ENCODE results near the gene PLOD2.

Gene PLOD2

DNA sequence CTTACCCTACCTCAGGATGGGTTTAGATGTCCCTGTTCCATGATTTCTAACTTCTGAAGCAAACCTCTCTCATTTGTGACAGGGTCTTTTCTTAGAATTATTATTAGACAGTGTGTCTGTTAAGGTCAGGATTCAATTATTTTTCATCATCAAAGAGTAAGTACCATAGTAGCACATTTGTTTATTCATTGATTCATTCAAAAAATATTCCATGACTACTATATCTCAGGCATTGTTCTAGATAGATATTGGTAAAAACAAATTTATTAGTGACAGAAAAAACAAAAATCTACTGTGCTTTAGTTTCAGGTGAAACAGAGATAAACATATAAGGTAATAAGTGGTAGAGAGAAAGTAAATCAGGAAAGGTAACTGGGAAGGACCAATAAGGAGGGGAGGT lies 3.5 kb upstream of the PLOD2 start:
- no peak for TF ChIP-seq YY1 (IDR thresholded peaks at IDR 0.05; ENCODE audit: low read depth)
- TF ChIP-seq TAF1 (IDR thresholded peaks at IDR 0.05; ENCODE audit: low read depth) = no peak
- TF ChIP-seq ZBTB7A (IDR thresholded peaks at IDR 0.05; ENCODE audit: low read depth) = no peak
- TF ChIP-seq EGR1 (IDR thresholded peaks at IDR 0.05) = no peak
- no peak for TF ChIP-seq NFIC (IDR thresholded peaks at IDR 0.05)
- no peak for TF ChIP-seq TCF12 (IDR thresholded peaks at IDR 0.05; ENCODE audit: low read depth)
- no peak for TF ChIP-seq REST (IDR thresholded peaks at IDR 0.05; ENCODE audit: low read depth)
- no peak for TF ChIP-seq EP300 (IDR thresholded peaks at IDR 0.05; ENCODE audit: borderline replicate concordance)
- TF ChIP-seq, protein P1, sequence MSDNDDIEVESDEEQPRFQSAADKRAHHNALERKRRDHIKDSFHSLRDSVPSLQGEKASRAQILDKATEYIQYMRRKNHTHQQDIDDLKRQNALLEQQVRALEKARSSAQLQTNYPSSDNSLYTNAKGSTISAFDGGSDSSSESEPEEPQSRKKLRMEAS (IDR thresholded peaks at IDR 0.05) = no peak
- TF ChIP-seq CEBPB (IDR thresholded peaks at IDR 0.05) = no peak
- no peak for TF ChIP-seq CREB1 (IDR thresholded peaks at IDR 0.05; ENCODE audit: low read depth)
- no peak for TF ChIP-seq TEAD4 (IDR thresholded peaks at IDR 0.05)
- TF ChIP-seq, protein P2, sequence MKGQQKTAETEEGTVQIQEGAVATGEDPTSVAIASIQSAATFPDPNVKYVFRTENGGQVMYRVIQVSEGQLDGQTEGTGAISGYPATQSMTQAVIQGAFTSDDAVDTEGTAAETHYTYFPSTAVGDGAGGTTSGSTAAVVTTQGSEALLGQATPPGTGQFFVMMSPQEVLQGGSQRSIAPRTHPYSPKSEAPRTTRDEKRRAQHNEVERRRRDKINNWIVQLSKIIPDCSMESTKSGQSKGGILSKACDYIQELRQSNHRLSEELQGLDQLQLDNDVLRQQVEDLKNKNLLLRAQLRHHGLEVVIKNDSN (IDR thresholded peaks at IDR 0.05) = no peak
- no peak for TF ChIP-seq FOXM1 (IDR thresholded peaks at IDR 0.05; ENCODE audit: borderline replicate concordance, low read depth)
- no peak for TF ChIP-seq RAD21 (IDR thresholded peaks at IDR 0.05; ENCODE audit: low read depth)

DNA sequence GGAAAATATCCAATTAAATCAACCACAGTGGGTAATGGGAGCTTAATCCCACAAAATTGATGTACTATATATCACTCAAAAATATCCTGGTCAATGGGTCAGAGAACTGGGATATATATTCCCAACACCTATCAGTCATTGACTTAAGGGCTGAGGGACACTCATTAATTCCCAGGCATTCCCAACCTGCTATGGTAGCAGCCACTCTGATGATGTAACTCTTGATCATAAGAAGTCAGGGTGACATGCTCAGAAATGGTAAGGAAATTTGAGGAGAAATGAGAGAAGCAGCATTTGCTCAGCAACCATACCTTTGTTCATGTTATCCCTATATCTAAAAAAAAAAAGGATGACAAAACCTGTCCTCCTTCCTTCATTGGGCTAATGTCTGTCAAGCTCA lies 3.1 kb upstream of the PLOD2 start:
- TF ChIP-seq RAD21 (IDR thresholded peaks at IDR 0.05; ENCODE audit: low read depth) (no peak), EP300 (IDR thresholded peaks at IDR 0.05; ENCODE audit: borderline replicate concordance) (no peak), TAF1 (IDR thresholded peaks at IDR 0.05; ENCODE audit: low read depth) (no peak), NFIC (IDR thresholded peaks at IDR 0.05) (no peak), ZBTB7A (IDR thresholded peaks at IDR 0.05; ENCODE audit: low read depth) (no peak), CREB1 (IDR thresholded peaks at IDR 0.05; ENCODE audit: low read depth) (no peak), CEBPB (IDR thresholded peaks at IDR 0.05) (no peak), YY1 (IDR thresholded peaks at IDR 0.05; ENCODE audit: low read depth) (no peak), TEAD4 (IDR thresholded peaks at IDR 0.05) (no peak), TCF12 (IDR thresholded peaks at IDR 0.05; ENCODE audit: low read depth) (no peak), FOXM1 (IDR thresholded peaks at IDR 0.05; ENCODE audit: borderline replicate concordance, low read depth) (no peak), EGR1 (IDR thresholded peaks at IDR 0.05) (no peak), REST (IDR thresholded peaks at IDR 0.05; ENCODE audit: low read depth) (no peak)
- TF ChIP-seq, protein P1 (IDR thresholded peaks at IDR 0.05) = no peak
- TF ChIP-seq, protein P2 (IDR thresholded peaks at IDR 0.05) = no peak

DNA sequence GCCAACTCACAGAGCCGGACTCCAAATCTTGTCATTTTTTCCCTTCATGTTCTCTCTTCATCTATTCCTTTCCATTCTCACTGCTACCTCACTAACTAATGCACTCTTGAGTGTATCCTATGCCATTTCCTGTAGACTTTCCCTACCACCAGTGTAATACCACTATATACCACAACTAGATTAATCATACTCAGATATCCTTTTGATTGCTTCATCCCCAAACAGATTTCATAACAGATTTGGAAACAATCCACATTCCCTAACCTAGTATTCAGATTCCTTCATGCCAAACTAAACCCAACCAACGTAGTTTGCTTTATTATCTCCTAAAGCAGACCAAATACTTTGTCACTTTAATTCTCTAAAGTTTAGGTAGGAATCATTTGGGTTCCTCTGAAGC lies 2.6 kb upstream of the PLOD2 start:
- TF ChIP-seq CEBPB (IDR thresholded peaks at IDR 0.05) (0 out of 2 replicates have a peak, but pooled peaks have one; percentile 13), NFIC (IDR thresholded peaks at IDR 0.05) (no peak), FOXM1 (IDR thresholded peaks at IDR 0.05; ENCODE audit: borderline replicate concordance, low read depth) (no peak)

- TF ChIP-seq, protein P1 (IDR thresholded peaks at IDR 0.05) = no peak
- TF ChIP-seq ZBTB7A (IDR thresholded peaks at IDR 0.05; ENCODE audit: low read depth) = no peak
- TF ChIP-seq YY1 (IDR thresholded peaks at IDR 0.05; ENCODE audit: low read depth) = no peak
- TF ChIP-seq RAD21 (IDR thresholded peaks at IDR 0.05; ENCODE audit: low read depth) = no peak
- no peak for TF ChIP-seq TCF12 (IDR thresholded peaks at IDR 0.05; ENCODE audit: low read depth)
- no peak for TF ChIP-seq TAF1 (IDR thresholded peaks at IDR 0.05; ENCODE audit: low read depth)
- no peak for TF ChIP-seq FOXM1 (IDR thresholded peaks at IDR 0.05; ENCODE audit: borderline replicate concordance, low read depth)
- TF ChIP-seq, protein P2 (IDR thresholded peaks at IDR 0.05) = no peak
- no peak for TF ChIP-seq NFIC (IDR thresholded peaks at IDR 0.05)
- TF ChIP-seq CREB1 (IDR thresholded peaks at IDR 0.05; ENCODE audit: low read depth) = no peak
- TF ChIP-seq REST (IDR thresholded peaks at IDR 0.05; ENCODE audit: low read depth) = no peak
- no peak for TF ChIP-seq CEBPB (IDR thresholded peaks at IDR 0.05)
- no peak for TF ChIP-seq EGR1 (IDR thresholded peaks at IDR 0.05)
- TF ChIP-seq EP300 (IDR thresholded peaks at IDR 0.05; ENCODE audit: borderline replicate concordance) = no peak
- no peak for TF ChIP-seq TEAD4 (IDR thresholded peaks at IDR 0.05)
These were observed 1.6 kb upstream of the PLOD2 start for GRCh38 chr3:146162561-146162960.
